Endothelial cell (in vitro differentiated cells): ENCODE measurements around the gene CDH23. TPM values are rescaled to one million over a fixed set of nuclear protein-coding genes. Genes with fewer than 3 reads are reported as not detected.

ENCODE experiments used
- DNase-seq: peaks from one replicate; pipeline ENCODE4 v3.0.0; 2021; ENCODE audit warnings: low spot score
- H3K27ac Mint-ChIP-seq: one replicate; pipeline ENCODE4 v1.8.0; 2021; ENCODE audit warnings: mixed read lengths, inconsistent platforms; ENCODE audit not compliant: unreplicated experiment
- H3K27me3 Mint-ChIP-seq: one replicate; pipeline ENCODE4 v1.8.0; 2021; ENCODE audit warnings: mild to moderate bottlenecking, moderate library complexity, mixed read lengths, inconsistent platforms; ENCODE audit not compliant: unreplicated experiment
- H3K36me3 Mint-ChIP-seq: one replicate; pipeline ENCODE4 v1.8.0; 2021; ENCODE audit warnings: mild to moderate bottlenecking, low read depth, mixed read lengths, inconsistent platforms; ENCODE audit not compliant: unreplicated experiment
- H3K4me1 Mint-ChIP-seq: one replicate; pipeline ENCODE4 v1.8.0; 2021; ENCODE audit warnings: mild to moderate bottlenecking, mixed read lengths, inconsistent platforms; ENCODE audit not compliant: unreplicated experiment
- H3K4me3 Mint-ChIP-seq: one replicate; pipeline ENCODE4 v1.8.0; 2021; ENCODE audit warnings: mild to moderate bottlenecking, mixed read lengths, inconsistent platforms; ENCODE audit not compliant: unreplicated experiment
- H3K9me3 Mint-ChIP-seq: one replicate; pipeline ENCODE4 v1.8.0; 2021; ENCODE audit warnings: mixed read lengths, inconsistent platforms; ENCODE audit not compliant: unreplicated experiment
- CTCF ChIP-seq: fragments of 200-600 bp; sonication (generic); IDR thresholded peaks from one replicate; pipeline ENCODE4 v1.5.0; 2021; ENCODE audit warnings: antibody characterized with exemption; ENCODE audit not compliant: unreplicated experiment
- total RNA-seq: library from RNA; stranded (reverse); fragmentation: NEBNext Ultra II Directional; extraction: Animal tissue kit (Norgen Biotek cat#: 25700); gene quantifications from one replicate; pipeline ENCODE4 v1.2.1, GENCODE V29; 2021; ENCODE audit not compliant: unreplicated experiment

CDH23 gene
- total RNA-seq, 1 donor from 2014 or later = 0.54 TPM

- no peaks in the 10 kb centered on the region for H3K9me3 Mint-ChIP-seq
- peaks cover 4% of the 10 kb centered on the region for H3K27me3 Mint-ChIP-seq
- TF ChIP-seq CTCF = no peak
- no peak overlapping the region for H3K4me3 Mint-ChIP-seq
- H3K36me3 Mint-ChIP-seq = peaks cover 4% of the 10 kb centered on the region
- DNase-seq = no peak
- no peak overlapping the region for H3K27ac Mint-ChIP-seq
- peaks cover 19% of the 10 kb centered on the region for H3K4me1 Mint-ChIP-seq
These were observed 449.0 kb downstream of the CDH23 start for GRCh38 chr10:71845410-71846405.

- Mint-ChIP-seq H3K27ac (peak overlapping the region; percentile 33), H3K27me3 (peaks cover 8% of the 10 kb centered on the region), H3K4me1 (peaks cover 21% of the 10 kb centered on the region), H3K9me3 (no peaks in the 10 kb centered on the region), H3K4me3 (peak overlapping the region; percentile 44), H3K36me3 (peaks cover 4% of the 10 kb centered on the region)
- no peak for DNase-seq
- TF ChIP-seq CTCF = no peak
These were observed 450.1 kb downstream of the CDH23 start for GRCh38 chr10:71846816-71847215.

GRCh38 chr10:71847418-71847817 is 450.7 kb downstream of the CDH23 start:
- Mint-ChIP-seq H3K9me3 (no peaks in the 10 kb centered on the region), H3K27ac (no peak overlapping the region), H3K27me3 (peaks cover 10% of the 10 kb centered on the region), H3K4me1 (peaks cover 21% of the 10 kb centered on the region), H3K36me3 (peaks cover 4% of the 10 kb centered on the region), H3K4me3 (no peak overlapping the region)
- no peak for DNase-seq
- no peak for TF ChIP-seq CTCF

GRCh38 chr10:71848325-71849275 is 451.9 kb downstream of the CDH23 start:
- no peak overlapping the region for H3K4me3 Mint-ChIP-seq
- no peaks in the 10 kb centered on the region for H3K9me3 Mint-ChIP-seq
- H3K27ac Mint-ChIP-seq = no peak overlapping the region
- H3K4me1 Mint-ChIP-seq = peaks cover 21% of the 10 kb centered on the region
- H3K27me3 Mint-ChIP-seq = peaks cover 10% of the 10 kb centered on the region
- peaks cover 4% of the 10 kb centered on the region for H3K36me3 Mint-ChIP-seq
- TF ChIP-seq CTCF = no peak
- DNase-seq = no peak
